Panc1 (cell line): ENCODE results near the gene RIPOR3.

ENCODE experiments used
- POLR2AphosphoS5 ChIP-seq: IDR thresholded peaks from 2 replicates; pipeline ENCODE4 v1.6.1; 2012; ENCODE audit warnings: mild to moderate bottlenecking, low read depth, low read length, moderate library complexity
- SIN3A ChIP-seq: IDR thresholded peaks from 2 replicates; pipeline ENCODE4 v1.6.1; 2012; ENCODE audit warnings: low read depth, mild to moderate bottlenecking, low read length, moderate library complexity, borderline replicate concordance; ENCODE audit not compliant: insufficient read depth
- TF ChIP-seq, protein P1 (sequence below): fragments of 450-650 bp; IDR thresholded peaks from 2 replicates; pipeline ENCODE4 v1.5.1; 2017; ENCODE audit warnings: mild to moderate bottlenecking
- TF ChIP-seq, protein P2 (sequence below), 2 experiments: IDR thresholded peaks; 2 replicates each; pipeline ENCODE4 v1.6.1; 2011 to 2012; ENCODE audit warnings: low read depth in 2 of 2, control low read depth in 1 of 2, low read length in 1 of 2, mild to moderate bottlenecking in 1 of 2, moderate library complexity in 1 of 2; ENCODE audit not compliant: insufficient read depth in 1 of 2

DNA sequence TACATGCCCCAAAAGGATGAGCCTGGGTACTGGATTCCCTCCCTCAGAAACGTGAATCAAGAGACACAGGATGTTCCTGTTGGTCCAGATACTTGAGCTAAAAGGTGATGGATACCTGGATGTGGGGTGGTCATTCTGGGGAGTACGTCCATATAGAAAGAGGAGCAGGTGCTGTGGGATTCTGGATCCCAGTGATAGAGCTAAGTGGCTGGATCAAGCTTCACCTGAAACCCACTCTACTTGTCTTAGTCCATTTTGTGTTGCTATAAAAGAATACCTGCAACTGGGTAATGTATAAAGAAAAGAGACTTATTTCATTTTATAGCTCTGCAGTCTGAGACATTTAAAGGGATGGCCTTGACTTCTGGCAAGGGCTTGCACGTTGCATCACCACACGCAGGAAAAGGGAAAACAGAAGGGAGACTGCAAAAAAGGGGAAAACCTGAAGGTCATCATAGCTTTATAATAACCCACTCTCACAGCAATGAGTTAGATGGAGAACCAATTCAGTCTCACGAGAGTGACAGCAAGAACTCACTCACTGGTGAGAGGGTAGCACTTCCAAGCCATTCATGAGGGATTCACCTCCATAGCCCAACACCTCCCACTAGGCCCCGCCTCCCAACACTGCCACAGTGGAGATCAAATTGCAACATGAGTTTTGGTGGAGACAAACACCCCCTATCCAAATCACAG, 31.2 kb downstream of the RIPOR3 start:
- TF ChIP-seq, protein P1, sequence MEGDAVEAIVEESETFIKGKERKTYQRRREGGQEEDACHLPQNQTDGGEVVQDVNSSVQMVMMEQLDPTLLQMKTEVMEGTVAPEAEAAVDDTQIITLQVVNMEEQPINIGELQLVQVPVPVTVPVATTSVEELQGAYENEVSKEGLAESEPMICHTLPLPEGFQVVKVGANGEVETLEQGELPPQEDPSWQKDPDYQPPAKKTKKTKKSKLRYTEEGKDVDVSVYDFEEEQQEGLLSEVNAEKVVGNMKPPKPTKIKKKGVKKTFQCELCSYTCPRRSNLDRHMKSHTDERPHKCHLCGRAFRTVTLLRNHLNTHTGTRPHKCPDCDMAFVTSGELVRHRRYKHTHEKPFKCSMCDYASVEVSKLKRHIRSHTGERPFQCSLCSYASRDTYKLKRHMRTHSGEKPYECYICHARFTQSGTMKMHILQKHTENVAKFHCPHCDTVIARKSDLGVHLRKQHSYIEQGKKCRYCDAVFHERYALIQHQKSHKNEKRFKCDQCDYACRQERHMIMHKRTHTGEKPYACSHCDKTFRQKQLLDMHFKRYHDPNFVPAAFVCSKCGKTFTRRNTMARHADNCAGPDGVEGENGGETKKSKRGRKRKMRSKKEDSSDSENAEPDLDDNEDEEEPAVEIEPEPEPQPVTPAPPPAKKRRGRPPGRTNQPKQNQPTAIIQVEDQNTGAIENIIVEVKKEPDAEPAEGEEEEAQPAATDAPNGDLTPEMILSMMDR: no peak
- no peak for TF ChIP-seq POLR2AphosphoS5
- TF ChIP-seq, protein P2, sequence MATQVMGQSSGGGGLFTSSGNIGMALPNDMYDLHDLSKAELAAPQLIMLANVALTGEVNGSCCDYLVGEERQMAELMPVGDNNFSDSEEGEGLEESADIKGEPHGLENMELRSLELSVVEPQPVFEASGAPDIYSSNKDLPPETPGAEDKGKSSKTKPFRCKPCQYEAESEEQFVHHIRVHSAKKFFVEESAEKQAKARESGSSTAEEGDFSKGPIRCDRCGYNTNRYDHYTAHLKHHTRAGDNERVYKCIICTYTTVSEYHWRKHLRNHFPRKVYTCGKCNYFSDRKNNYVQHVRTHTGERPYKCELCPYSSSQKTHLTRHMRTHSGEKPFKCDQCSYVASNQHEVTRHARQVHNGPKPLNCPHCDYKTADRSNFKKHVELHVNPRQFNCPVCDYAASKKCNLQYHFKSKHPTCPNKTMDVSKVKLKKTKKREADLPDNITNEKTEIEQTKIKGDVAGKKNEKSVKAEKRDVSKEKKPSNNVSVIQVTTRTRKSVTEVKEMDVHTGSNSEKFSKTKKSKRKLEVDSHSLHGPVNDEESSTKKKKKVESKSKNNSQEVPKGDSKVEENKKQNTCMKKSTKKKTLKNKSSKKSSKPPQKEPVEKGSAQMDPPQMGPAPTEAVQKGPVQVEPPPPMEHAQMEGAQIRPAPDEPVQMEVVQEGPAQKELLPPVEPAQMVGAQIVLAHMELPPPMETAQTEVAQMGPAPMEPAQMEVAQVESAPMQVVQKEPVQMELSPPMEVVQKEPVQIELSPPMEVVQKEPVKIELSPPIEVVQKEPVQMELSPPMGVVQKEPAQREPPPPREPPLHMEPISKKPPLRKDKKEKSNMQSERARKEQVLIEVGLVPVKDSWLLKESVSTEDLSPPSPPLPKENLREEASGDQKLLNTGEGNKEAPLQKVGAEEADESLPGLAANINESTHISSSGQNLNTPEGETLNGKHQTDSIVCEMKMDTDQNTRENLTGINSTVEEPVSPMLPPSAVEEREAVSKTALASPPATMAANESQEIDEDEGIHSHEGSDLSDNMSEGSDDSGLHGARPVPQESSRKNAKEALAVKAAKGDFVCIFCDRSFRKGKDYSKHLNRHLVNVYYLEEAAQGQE (IDR thresholded peaks at IDR 0.05; ENCODE audit: insufficient read depth in 1 of 2, low read depth in 2 of 2, low read length in 1 of 2): no peak
- TF ChIP-seq SIN3A: no peak
